Mononuclear cell (primary cell): ENCODE results near the gene FAM135A. TPM values are rescaled to one million over a fixed set of nuclear protein-coding genes. Genes with fewer than 3 reads are reported as not detected.
A peak's percentile ranks its signal among the peaks of the same experiment; 100 is the strongest.
"Not testable (repeated sequence)": the region's sequence is repeated elsewhere in the genome, so short reads cannot be mapped to it uniquely, and the experiment has no call there.

Experiments used
- H3K27me3 ChIP-seq: 2 replicates; pipeline ENCODE4 v1.6.0; 2011; ENCODE audit warnings: low read length, control low read depth; ENCODE audit not compliant: insufficient read depth
- H3K4me1 ChIP-seq: 2 replicates; pipeline ENCODE4 v1.5.1; 2011; ENCODE audit warnings: mild to moderate bottlenecking, low read length, control low read depth; ENCODE audit not compliant: insufficient read depth
- H3K4me3 ChIP-seq: 2 replicates; pipeline ENCODE4 v1.5.1; 2011; ENCODE audit warnings: mild to moderate bottlenecking, low read length, moderate library complexity
- H3K9me3 ChIP-seq: 2 replicates; pipeline ENCODE4 v1.5.1; 2011; ENCODE audit warnings: low read depth, mild to moderate bottlenecking, control low read depth, low read length
- total RNA-seq: library from RNA; depleted of rRNA; stranded (reverse); fragments of >200 nt; gene quantifications from one replicate; pipeline ENCODE4 v1.2.3, GENCODE V29; 2012

FAM135A gene
- total RNA-seq, 1 donor, result 15.5 TPM

- Histone ChIP-seq H3K9me3 (no peaks in the 10 kb centered on the region), H3K4me3 (no peak overlapping the region), H3K27me3 (no peaks in the 10 kb centered on the region), H3K4me1 (no peaks in the 10 kb centered on the region)
These were observed 113.9 kb downstream of the FAM135A start for GRCh38 chr6:70527071-70527737.

- Histone ChIP-seq H3K9me3 (no peaks in the 10 kb centered on the region), H3K27me3 (no peaks in the 10 kb centered on the region), H3K4me3 (no peak overlapping the region), H3K4me1 (no peaks in the 10 kb centered on the region)
These were observed 116.7 kb downstream of the FAM135A start for GRCh38 chr6:70530023-70530422.

DNA sequence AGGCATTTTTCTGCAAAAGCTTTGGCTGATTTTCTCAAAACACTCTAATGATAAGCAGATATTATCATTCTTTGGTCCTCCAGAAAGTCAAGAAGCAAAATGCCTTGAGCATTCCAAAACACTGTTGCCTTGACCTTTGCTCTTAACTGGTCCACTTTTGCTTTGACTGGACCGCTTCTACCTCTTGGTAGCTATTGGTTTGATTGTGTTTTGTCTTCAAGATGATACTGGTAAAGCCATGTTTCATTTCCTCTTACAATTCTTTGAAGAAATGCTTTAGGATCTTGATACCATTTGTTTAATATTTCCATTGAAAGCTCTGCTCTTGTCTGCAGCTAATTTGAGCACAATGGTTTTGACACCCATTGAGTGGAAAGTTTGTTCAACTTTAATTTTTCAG lies 117.8 kb downstream of the FAM135A start:
- no peaks in the 10 kb centered on the region for H3K4me1 ChIP-seq
- H3K4me3 ChIP-seq, result no peak overlapping the region
- no peaks in the 10 kb centered on the region for H3K27me3 ChIP-seq
- H3K9me3 ChIP-seq, result no peaks in the 10 kb centered on the region

- H3K4me3 ChIP-seq, result no peak overlapping the region
- H3K9me3 ChIP-seq, result no peaks in the 10 kb centered on the region
- peaks cover 8% of the 10 kb centered on the region for H3K4me1 ChIP-seq
- no peaks in the 10 kb centered on the region for H3K27me3 ChIP-seq
These were observed 124.0 kb downstream of the FAM135A start for GRCh38 chr6:70537266-70537665.

- Histone ChIP-seq H3K9me3 (no peaks in the 10 kb centered on the region), H3K4me1 (peaks cover 8% of the 10 kb centered on the region), H3K4me3 (no peak overlapping the region), H3K27me3 (no peaks in the 10 kb centered on the region)
These were observed 125.1 kb downstream of the FAM135A start for GRCh38 chr6:70538376-70538775.

DNA sequence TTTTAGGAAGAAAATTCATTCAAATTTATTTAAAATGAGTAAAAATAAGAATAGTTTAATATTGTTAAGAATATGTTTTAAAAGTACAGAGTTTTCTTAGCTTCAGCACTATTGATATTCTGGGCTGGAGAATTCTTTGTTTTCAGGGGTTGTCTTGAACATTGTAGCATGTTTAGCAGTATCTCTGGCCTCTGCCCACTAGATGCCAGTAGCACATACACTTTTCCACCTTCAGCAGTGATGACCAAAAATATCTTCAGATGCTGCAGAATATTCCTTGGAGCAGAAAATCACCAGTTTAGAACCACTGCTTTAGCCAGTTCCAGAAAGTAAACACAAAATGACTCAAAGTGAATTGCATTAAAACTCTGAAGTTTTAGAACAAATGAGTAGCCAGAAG lies 134.0 kb downstream of the FAM135A start:
- no peaks in the 10 kb centered on the region for H3K4me1 ChIP-seq
- H3K27me3 ChIP-seq, result no peaks in the 10 kb centered on the region
- H3K9me3 ChIP-seq, result no peaks in the 10 kb centered on the region
- no peak overlapping the region for H3K4me3 ChIP-seq

DNA sequence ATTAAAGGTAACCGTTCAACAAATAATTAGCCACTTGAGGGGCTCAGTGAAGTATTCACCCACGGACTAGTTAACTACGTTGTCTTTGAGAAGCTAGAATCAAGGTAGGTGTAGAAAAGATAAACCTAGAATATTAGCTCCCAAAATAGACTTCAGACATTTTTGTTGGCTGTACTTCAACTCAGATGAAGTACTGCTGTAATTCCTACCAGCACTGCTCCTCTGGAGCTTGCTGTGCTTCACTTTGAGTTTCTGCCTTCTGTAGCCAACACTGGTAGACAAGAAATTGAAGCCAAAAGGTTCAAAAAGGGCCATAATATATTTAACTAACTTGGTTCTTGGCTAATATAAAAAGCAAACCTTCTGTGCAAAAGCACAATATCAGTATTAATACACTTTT lies 134.6 kb downstream of the FAM135A start:
- no peak overlapping the region for H3K4me3 ChIP-seq
- no peaks in the 10 kb centered on the region for H3K4me1 ChIP-seq
- H3K27me3 ChIP-seq, result no peaks in the 10 kb centered on the region
- no peaks in the 10 kb centered on the region for H3K9me3 ChIP-seq

GRCh38 chr6:70549327-70549726 lies 136.0 kb downstream of the FAM135A start:
- no peaks in the 10 kb centered on the region for H3K4me1 ChIP-seq
- no peak overlapping the region for H3K4me3 ChIP-seq
- no peaks in the 10 kb centered on the region for H3K9me3 ChIP-seq
- no peaks in the 10 kb centered on the region for H3K27me3 ChIP-seq

DNA sequence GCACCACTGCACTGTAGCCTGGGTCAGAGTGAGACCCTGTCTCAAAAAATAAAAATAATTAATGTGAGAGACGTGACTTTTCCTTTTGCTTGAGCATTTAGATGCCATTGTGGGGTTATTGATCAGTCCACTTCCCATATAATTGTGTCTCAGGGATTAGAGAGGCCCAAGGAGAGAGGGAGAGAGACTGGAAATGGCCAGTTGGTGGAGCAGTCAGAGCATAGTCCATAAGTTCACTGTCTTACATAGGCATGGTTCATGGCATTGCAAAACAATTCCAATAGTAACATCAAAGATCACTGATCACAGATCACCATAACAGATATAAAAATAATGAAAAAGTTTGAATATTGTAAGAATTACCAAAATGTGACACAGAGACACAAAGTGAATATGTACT lies 138.3 kb downstream of the FAM135A start:
- no peak overlapping the region for H3K4me3 ChIP-seq

DNA sequence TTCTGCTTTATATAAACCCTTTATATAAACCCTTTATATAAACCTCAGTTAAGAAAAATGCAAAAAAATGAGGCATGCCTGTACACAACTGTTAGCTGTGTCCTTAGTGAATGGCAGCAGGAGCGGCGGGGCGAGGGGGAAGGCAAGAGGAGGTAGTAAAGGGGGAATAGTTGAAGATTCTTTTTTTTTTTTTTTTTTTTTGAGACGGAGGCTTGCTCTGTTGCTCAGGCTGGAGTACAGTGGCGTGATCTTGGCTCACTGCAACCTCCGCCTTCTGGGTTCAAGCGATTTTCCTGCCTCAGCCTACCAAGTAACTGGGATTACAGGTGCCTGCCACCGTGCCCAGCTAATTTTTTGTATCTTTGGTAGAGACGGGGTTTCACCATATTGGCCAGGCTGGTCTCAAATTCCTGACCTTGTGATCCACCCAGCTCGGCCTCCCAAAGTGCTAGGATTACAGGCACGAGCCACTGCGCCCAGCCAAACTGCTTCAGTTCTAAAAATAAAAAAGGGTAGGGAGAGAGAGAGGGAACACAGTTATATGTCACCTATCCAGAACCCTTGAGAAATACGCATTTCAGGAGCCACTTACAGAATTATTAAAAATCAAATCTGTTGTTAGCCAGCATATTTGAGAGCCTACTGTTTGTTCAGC lies 139.1 kb downstream of the FAM135A start:
- H3K27me3 ChIP-seq, H3K4me1 ChIP-seq, H3K4me3 ChIP-seq, H3K9me3 ChIP-seq: not testable (repeated sequence)

More for the DNA sequence above, 138.3 kb downstream of the FAM135A start:
- Histone ChIP-seq H3K9me3 (no peaks in the 10 kb centered on the region), H3K27me3 (no peaks in the 10 kb centered on the region), H3K4me1 (no peaks in the 10 kb centered on the region)

DNA sequence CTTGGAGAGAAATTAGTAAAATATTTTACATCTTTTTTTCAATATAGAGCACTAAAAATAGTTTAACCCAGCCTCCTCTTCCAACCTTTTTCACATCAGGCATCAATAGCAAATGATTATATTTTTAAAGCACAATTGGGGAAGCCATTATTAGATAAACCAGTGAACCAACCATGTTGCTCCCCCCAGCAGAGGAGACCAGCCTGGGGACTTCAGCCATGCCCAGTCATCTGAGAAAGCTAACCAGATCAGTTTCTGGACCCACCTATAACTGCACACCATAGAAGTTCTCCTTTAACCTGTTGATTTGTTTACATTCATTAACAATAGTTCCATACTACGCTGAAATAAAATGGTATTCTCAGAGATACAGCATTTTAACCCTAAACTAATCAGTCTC lies 139.7 kb downstream of the FAM135A start:
- H3K9me3 ChIP-seq, result no peaks in the 10 kb centered on the region
- H3K4me1 ChIP-seq, result no peaks in the 10 kb centered on the region
- H3K4me3 ChIP-seq, result no peak overlapping the region
- no peaks in the 10 kb centered on the region for H3K27me3 ChIP-seq

DNA sequence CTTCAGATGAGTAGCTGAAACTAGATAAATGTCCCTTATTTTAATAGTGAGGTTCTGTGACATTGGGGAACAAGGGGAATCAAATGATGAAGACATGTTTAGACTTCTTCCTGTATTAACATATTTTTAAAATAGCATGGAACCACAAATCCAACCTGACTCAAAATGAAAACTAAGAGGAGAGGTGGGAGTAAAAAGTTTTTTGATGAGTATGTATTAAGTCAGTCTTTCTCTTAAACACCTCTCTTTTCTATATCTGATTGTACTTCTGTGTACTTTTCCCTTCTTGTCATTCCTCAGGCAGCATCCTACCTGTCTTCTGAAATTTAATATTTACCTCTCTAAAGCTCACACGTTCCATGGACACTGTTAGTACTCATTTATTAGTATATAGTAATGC lies 144.7 kb downstream of the FAM135A start:
- no peaks in the 10 kb centered on the region for H3K9me3 ChIP-seq
- H3K27me3 ChIP-seq, result no peaks in the 10 kb centered on the region
- H3K4me1 ChIP-seq, result no peaks in the 10 kb centered on the region
- no peak overlapping the region for H3K4me3 ChIP-seq

- H3K4me3 ChIP-seq, H3K4me1 ChIP-seq, H3K9me3 ChIP-seq, H3K27me3 ChIP-seq: not testable (repeated sequence)
These were observed 149.1 kb downstream of the FAM135A start for GRCh38 chr6:70562401-70562800.

DNA sequence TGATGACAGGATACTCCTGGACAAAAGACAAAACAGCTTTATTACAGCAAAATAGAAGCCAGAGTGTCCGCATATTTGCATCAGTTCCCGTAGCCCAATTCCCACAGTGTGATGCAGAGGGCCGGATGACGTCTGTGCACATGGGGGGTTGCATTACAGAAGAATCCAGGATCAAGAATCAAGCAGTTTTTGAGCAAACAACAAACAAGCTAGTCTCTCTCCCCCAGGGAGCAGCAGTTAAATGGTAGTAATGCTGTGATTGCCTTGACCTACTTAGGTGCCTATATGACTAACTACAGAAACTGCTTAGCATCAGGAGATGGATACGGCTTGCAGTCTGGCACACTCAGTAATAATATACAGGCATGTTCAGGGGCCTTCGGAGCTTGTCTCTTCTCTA lies 150.2 kb downstream of the FAM135A start:
- no peak overlapping the region for H3K4me3 ChIP-seq
- H3K9me3 ChIP-seq, result no peaks in the 10 kb centered on the region
- no peaks in the 10 kb centered on the region for H3K27me3 ChIP-seq
- H3K4me1 ChIP-seq, result peaks cover 11% of the 10 kb centered on the region

DNA sequence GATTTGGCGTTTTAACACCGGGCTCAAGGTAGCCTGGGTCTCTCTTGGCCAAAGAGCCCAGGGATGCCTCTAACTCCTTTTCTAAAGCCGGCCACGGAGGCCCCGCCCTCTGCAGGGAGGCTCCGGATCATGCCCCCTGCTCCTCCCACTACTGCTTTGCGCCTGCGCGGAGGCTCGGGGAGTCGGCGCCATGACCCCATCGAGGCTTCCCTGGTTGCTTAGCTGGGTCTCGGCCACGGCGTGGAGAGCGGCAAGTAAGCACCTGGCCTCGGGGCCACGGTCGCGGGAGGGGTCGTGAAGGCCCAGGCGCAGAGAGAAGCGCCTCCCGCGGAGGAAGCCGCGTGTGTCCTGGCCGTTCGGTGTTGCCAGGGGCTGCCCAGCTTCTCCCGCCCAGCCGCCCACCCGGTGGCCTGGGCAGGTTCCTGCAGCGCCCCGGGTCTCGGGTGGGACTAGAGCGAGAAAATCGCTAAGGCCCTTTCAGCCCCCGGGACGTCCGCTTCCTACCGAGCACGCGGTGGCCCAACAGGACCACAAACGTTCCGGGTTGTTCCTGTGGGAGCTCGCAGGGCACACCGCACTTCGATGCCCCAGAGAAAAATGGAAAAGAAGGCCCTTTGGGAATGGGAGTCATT lies 153.6 kb downstream of the FAM135A start, which contains the start of gene SDHAF4:
Gene SDHAF4 (plus strand): TSS at position 180 of the 632 bp plus-strand sequence. CDS start 11 bp downstream, at position 191.
- H3K9me3 ChIP-seq, result no peaks in the 10 kb centered on the region
- no peaks in the 10 kb centered on the region for H3K27me3 ChIP-seq
- H3K4me1 ChIP-seq, result peaks cover 11% of the 10 kb centered on the region
- H3K4me3 ChIP-seq, result peak within 1 kb of the TSS; percentile 92
